ENCODE measurements around the gene EBPL.

- TF ChIP-seq POLR2AphosphoS5 (IDR thresholded peaks at IDR 0.05; ENCODE audit: low read depth, low read length) (no peak), SIN3A (IDR thresholded peaks at IDR 0.05; ENCODE audit: borderline replicate concordance, insufficient read depth, low read length) (no peak)
These were observed 42.1 kb upstream of the EBPL start for GRCh38 chr13:49733181-49733951.
